Activated CD4-positive, alpha-beta T cell treated with anti-CD3 and anti-CD28 coated beads, Interleukin-2, amount 10 ng/mL, durations not matched to agents 24 days and 14 days (primary cell): Measurements from ENCODE around the gene NAA40. TPM values are rescaled to one million over a fixed set of nuclear protein-coding genes. Genes with fewer than 3 reads are reported as not detected.
A peak's percentile ranks its signal among the peaks of the same experiment; 100 is the strongest.
"Not testable (repeated sequence)": the region's sequence is repeated elsewhere in the genome, so short reads cannot be mapped to it uniquely, and the experiment has no call there.

Experiments used
- DNase-seq: peaks from one replicate; pipeline ENCODE4 v3.0.0; 2022
- H3K27ac Mint-ChIP-seq: one replicate; pipeline ENCODE4 v1.8.0; 2022; ENCODE audit warnings: mild to moderate bottlenecking, mixed read lengths
- H3K27me3 Mint-ChIP-seq: one replicate; pipeline ENCODE4 v1.8.0; 2022; ENCODE audit warnings: mixed read lengths
- H3K36me3 Mint-ChIP-seq: one replicate; pipeline ENCODE4 v1.8.0; 2022; ENCODE audit warnings: low read depth, mild to moderate bottlenecking, mixed read lengths
- H3K4me1 Mint-ChIP-seq: one replicate; pipeline ENCODE4 v1.8.0; 2021; ENCODE audit warnings: mixed read lengths
- H3K4me3 Mint-ChIP-seq: one replicate; pipeline ENCODE4 v1.8.0; 2022; ENCODE audit warnings: mild to moderate bottlenecking, moderate library complexity, mixed read lengths
- H3K9me3 Mint-ChIP-seq: one replicate; pipeline ENCODE4 v1.8.0; 2021; ENCODE audit warnings: mixed read lengths
- intact Hi-C: fragments of 100-400 bp; cut with micrococcal nuclease; formaldehyde crosslinking; loops from one replicate; pipeline ENCODE4 v1.15.1; 2023
- total RNA-seq: library from RNA; stranded (reverse); gene quantifications from 2 replicates; pipeline ENCODE4 v1.2.3, GENCODE V29; 2022

The NAA40 gene
- total RNA-seq, 1 donor from 2014 or later, result 26.1 TPM

GRCh38 chr11:63939397-63939891, 642 bp downstream of the NAA40 start:
- intact Hi-C loops, result loop anchor here (2.0 kb wide), 3 partner anchors 35 to 171 kb away; partner anchors contain the start of genes COX8A, OTUB1 and ZFTA
- no peaks in the 10 kb centered on the region for H3K27me3 Mint-ChIP-seq

GRCh38 chr11:63940786-63941185, 2.0 kb downstream of the NAA40 start:
- intact Hi-C loops, result no loop called here
- H3K9me3 Mint-ChIP-seq, result no peaks in the 10 kb centered on the region

More at GRCh38 chr11:63939397-63939891, 642 bp downstream of the NAA40 start:
- H3K36me3 Mint-ChIP-seq, result peaks cover 8% of the 10 kb centered on the region
- H3K4me3 Mint-ChIP-seq, result peak overlapping the region; percentile 87
- no peaks in the 10 kb centered on the region for H3K9me3 Mint-ChIP-seq
- peak overlapping the region; percentile 80 for H3K27ac Mint-ChIP-seq
- DNase-seq, result no peak
- H3K4me1 Mint-ChIP-seq, result peaks cover 17% of the 10 kb centered on the region

GRCh38 chr11:63941901-63942300, 3.1 kb downstream of the NAA40 start:
- no peaks in the 10 kb centered on the region for H3K9me3 Mint-ChIP-seq
- intact Hi-C loops, result no loop called here
- no peak for DNase-seq
- H3K4me3 Mint-ChIP-seq, result no peak overlapping the region
- H3K27me3 Mint-ChIP-seq, result no peaks in the 10 kb centered on the region
- peaks cover 10% of the 10 kb centered on the region for H3K36me3 Mint-ChIP-seq
- peaks cover 17% of the 10 kb centered on the region for H3K4me1 Mint-ChIP-seq
- no peak overlapping the region for H3K27ac Mint-ChIP-seq

More at GRCh38 chr11:63940786-63941185, 2.0 kb downstream of the NAA40 start:
- Mint-ChIP-seq H3K4me1 (peaks cover 17% of the 10 kb centered on the region), H3K27ac (no peak overlapping the region), H3K36me3 (peaks cover 8% of the 10 kb centered on the region), H3K27me3 (no peaks in the 10 kb centered on the region), H3K4me3 (peak overlapping the region; percentile 87)
- no peak for DNase-seq

GRCh38 chr11:63942803-63943202, 4.0 kb downstream of the NAA40 start:
- intact Hi-C loops, result no loop called here
- DNase-seq, result no peak
- Mint-ChIP-seq H3K27me3 (no peaks in the 10 kb centered on the region), H3K27ac (no peak overlapping the region), H3K9me3 (no peaks in the 10 kb centered on the region), H3K4me1 (peaks cover 16% of the 10 kb centered on the region), H3K36me3 (peaks cover 11% of the 10 kb centered on the region), H3K4me3 (no peak overlapping the region)

GRCh38 chr11:63944987-63945386, 6.2 kb downstream of the NAA40 start:
- intact Hi-C loops, result no loop called here
- DNase-seq, result no peak

GRCh38 chr11:63945477-63946163, 6.8 kb downstream of the NAA40 start:
- no peak overlapping the region for H3K27ac Mint-ChIP-seq
- intact Hi-C loops, result loop anchor here (1.0 kb wide), 1 partner anchor 108 kb away; no protein-coding TSS in a partner anchor
- H3K36me3 Mint-ChIP-seq, result peaks cover 12% of the 10 kb centered on the region
- peak; percentile 84 for DNase-seq
- no peaks in the 10 kb centered on the region for H3K9me3 Mint-ChIP-seq
- H3K4me1 Mint-ChIP-seq, result peaks cover 4% of the 10 kb centered on the region
- H3K27me3 Mint-ChIP-seq, result no peaks in the 10 kb centered on the region
- H3K4me3 Mint-ChIP-seq, result no peak overlapping the region

More at GRCh38 chr11:63944987-63945386, 6.2 kb downstream of the NAA40 start:
- Mint-ChIP-seq H3K27me3 (no peaks in the 10 kb centered on the region), H3K27ac (no peak overlapping the region), H3K9me3 (no peaks in the 10 kb centered on the region), H3K4me3 (no peak overlapping the region), H3K36me3 (peaks cover 12% of the 10 kb centered on the region), H3K4me1 (peaks cover 8% of the 10 kb centered on the region)

GRCh38 chr11:63951779-63952536, 13.2 kb downstream of the NAA40 start:
- Mint-ChIP-seq H3K4me1 (peaks cover 20% of the 10 kb centered on the region), H3K36me3 (peaks cover 37% of the 10 kb centered on the region), H3K9me3 (no peaks in the 10 kb centered on the region), H3K27ac (peak overlapping the region; percentile 31), H3K4me3 (peak overlapping the region; percentile 59), H3K27me3 (no peaks in the 10 kb centered on the region)
- intact Hi-C loops, result no loop called here
- peak; percentile 85 for DNase-seq

GRCh38 chr11:63952570-63952969, 13.8 kb downstream of the NAA40 start:
- no peak for DNase-seq
- Mint-ChIP-seq H3K4me3 (peak overlapping the region; percentile 59), H3K9me3 (no peaks in the 10 kb centered on the region), H3K36me3 (peaks cover 37% of the 10 kb centered on the region), H3K4me1 (peaks cover 20% of the 10 kb centered on the region), H3K27ac (peak overlapping the region; percentile 31), H3K27me3 (no peaks in the 10 kb centered on the region)
- intact Hi-C loops, result no loop called here

GRCh38 chr11:63958008-63958407, 19.2 kb downstream of the NAA40 start:
- H3K9me3 Mint-ChIP-seq, result no peaks in the 10 kb centered on the region
- peaks cover 26% of the 10 kb centered on the region for H3K36me3 Mint-ChIP-seq
- H3K4me1 Mint-ChIP-seq, result peaks cover 10% of the 10 kb centered on the region
- no peak overlapping the region for H3K27ac Mint-ChIP-seq
- intact Hi-C loops, result no loop called here
- no peak overlapping the region for H3K4me3 Mint-ChIP-seq
- H3K27me3 Mint-ChIP-seq, result no peaks in the 10 kb centered on the region
- DNase-seq, result no peak

- Mint-ChIP-seq H3K9me3 (no peaks in the 10 kb centered on the region), H3K4me3 (peak overlapping the region; percentile 55), H3K27ac (peak overlapping the region; percentile 69), H3K4me1 (peaks cover 10% of the 10 kb centered on the region), H3K36me3 (no peaks in the 10 kb centered on the region), H3K27me3 (no peaks in the 10 kb centered on the region)
- intact Hi-C loops, result no loop called here
- DNase-seq, result peak; percentile 76
Measured at GRCh38 chr11:63961608-63962412, 23.0 kb downstream of the NAA40 start.

GRCh38 chr11:63963895-63964294, 25.1 kb downstream of the NAA40 start:
- DNase-seq, H3K9me3 Mint-ChIP-seq, H3K36me3 Mint-ChIP-seq, intact Hi-C loops, H3K4me3 Mint-ChIP-seq, H3K27me3 Mint-ChIP-seq, H3K27ac Mint-ChIP-seq: not testable (repeated sequence)
- peaks cover 10% of the 10 kb centered on the region for H3K4me1 Mint-ChIP-seq

GRCh38 chr11:63966444-63966843, 27.6 kb downstream of the NAA40 start:
- Mint-ChIP-seq H3K27ac (no peak overlapping the region), H3K9me3 (no peaks in the 10 kb centered on the region), H3K36me3 (no peaks in the 10 kb centered on the region), H3K4me1 (peaks cover 4% of the 10 kb centered on the region), H3K27me3 (peaks cover 2% of the 10 kb centered on the region), H3K4me3 (no peak overlapping the region)
- intact Hi-C loops, result no loop called here
- no peak for DNase-seq

GRCh38 chr11:63969461-63969860, 30.7 kb downstream of the NAA40 start:
- peaks cover 2% of the 10 kb centered on the region for H3K36me3 Mint-ChIP-seq

More at GRCh38 chr11:63969461-63969860, 30.7 kb downstream of the NAA40 start:
- intact Hi-C loops, result no loop called here
- Mint-ChIP-seq H3K27me3 (peaks cover 2% of the 10 kb centered on the region), H3K4me1 (peaks cover 5% of the 10 kb centered on the region), H3K4me3 (no peak overlapping the region), H3K27ac (no peak overlapping the region), H3K9me3 (no peaks in the 10 kb centered on the region)
- no peak for DNase-seq
